A673 (cell line): Measurements from ENCODE around the gene IL1RAPL2. TPM values are rescaled to one million over a fixed set of nuclear protein-coding genes. Genes with fewer than 3 reads are reported as not detected.

Experiments used
- BruUV-seq: library from RNA; stranded (reverse); fragments of 400-500 nt; replicated peaks from 2 replicates; lab custom pipeline; 2021; lab: Mats Ljungman, UMichigan
- CTCF ChIA-PET: fragments of 300-600 bp; sonication (Branson Sonifier 250); formaldehyde crosslinking; loops from one replicate; lab custom pipeline; 2022; ENCODE audit warnings: antibody characterized with exemption; lab: Charles Lee
- POLR2A ChIA-PET: fragments of 300-600 bp; sonication (Branson Sonifier 250); formaldehyde crosslinking; loops from one replicate; lab custom pipeline; 2022; ENCODE audit warnings: antibody characterized with exemption; ENCODE audit not compliant: low non-redundant PET; lab: Charles Lee
- DNase-seq: peaks from one replicate; pipeline ENCODE4 v3.0.0-alpha.2; 2015; ENCODE audit warnings: low spot score
- H3K27ac ChIP-seq: fragments of 200-600 bp; sonication (generic); 2 replicates; pipeline ENCODE4 v1.5.1; 2016; ENCODE audit warnings: mixed run types, low read depth, mild to moderate bottlenecking, mixed read lengths, antibody characterized with exemption, low read length; ENCODE audit not compliant: poor library complexity, severe bottlenecking
- H3K27me3 ChIP-seq: fragments of 200-600 bp; sonication (generic); replicated peaks from 2 replicates; pipeline ENCODE4 v1.6.1; 2017; ENCODE audit warnings: mixed run types, low read depth, mild to moderate bottlenecking, mixed read lengths, antibody characterized with exemption, low read length; ENCODE audit not compliant: insufficient read depth, poor library complexity
- H3K36me3 ChIP-seq: fragments of 200-600 bp; sonication (generic); 2 replicates; pipeline ENCODE4 v1.6.1; 2016; ENCODE audit warnings: mixed run types, mild to moderate bottlenecking, mixed read lengths, antibody characterized with exemption, low read length; ENCODE audit not compliant: insufficient read depth, poor library complexity, severe bottlenecking
- H3K4me1 ChIP-seq: fragments of 200-600 bp; sonication (generic); 2 replicates; pipeline ENCODE4 v1.6.1; 2017; ENCODE audit warnings: mixed run types, mild to moderate bottlenecking, mixed read lengths, antibody characterized with exemption, low read length; ENCODE audit not compliant: insufficient read depth, poor library complexity, severe bottlenecking
- H3K4me3 ChIP-seq: fragments of 200-600 bp; sonication (generic); 2 replicates; pipeline ENCODE4 v1.5.1; 2016; ENCODE audit warnings: low read depth, mixed run types, mild to moderate bottlenecking, mixed read lengths, low read length; ENCODE audit not compliant: poor library complexity, severe bottlenecking
- H3K9me3 ChIP-seq: fragments of 200-600 bp; sonication (generic); 2 replicates; pipeline ENCODE4 v1.6.1; 2016; ENCODE audit warnings: mixed run types, low read depth, mild to moderate bottlenecking, mixed read lengths, antibody characterized with exemption, low read length; ENCODE audit not compliant: poor library complexity, severe bottlenecking
- CTCF ChIP-seq: fragments of 300-800, 200-600 bp; sonication (generic); conservative IDR thresholded peaks from 2 replicates; pipeline ENCODE4 v1.5.1; 2017; ENCODE audit warnings: low read depth, mild to moderate bottlenecking, antibody characterized with exemption, low read length, moderate library complexity, mixed read lengths
- EZH2 ChIP-seq: fragments of 200-600 bp; sonication (generic); IDR thresholded peaks from 2 replicates; pipeline ENCODE4 v1.6.1; 2017; ENCODE audit warnings: borderline replicate concordance, low read depth, mild to moderate bottlenecking, mixed read lengths, antibody characterized with exemption, low read length; ENCODE audit not compliant: poor library complexity, severe bottlenecking
- intact Hi-C: fragments of 100-400 bp; cut with micrococcal nuclease; formaldehyde crosslinking; loops from one replicate; pipeline ENCODE4 v1.10.0; 2022; ENCODE audit not compliant: unreplicated experiment
- total RNA-seq: library from RNA; stranded (reverse); gene quantifications from 2 replicates; pipeline ENCODE4 v1.2.3, GENCODE V29; 2021

IL1RAPL2 gene
- total RNA-seq, 1 experiment from 2014 or later, result not detected

- ChIA-PET CTCF (no interaction called here), POLR2A (no interaction called here)
These were observed 532.2 kb downstream of the IL1RAPL2 start for GRCh38 chrX:105098201-105098600.

GRCh38 chrX:105098812-105099211, 532.8 kb downstream of the IL1RAPL2 start:
- H3K9me3 ChIP-seq, result no peaks in the 10 kb centered on the region
- H3K4me1 ChIP-seq, result no peaks in the 10 kb centered on the region
- intact Hi-C loops, result no loop called here
- ChIA-PET CTCF (no interaction called here), POLR2A (no interaction called here)
- no peaks in the 10 kb centered on the region for H3K36me3 ChIP-seq
- no TSS peak for BruUV-seq
- H3K27me3 ChIP-seq, result no peaks in the 10 kb centered on the region
- no peak overlapping the region for H3K27ac ChIP-seq
- DNase-seq, result no peak
- no peak overlapping the region for H3K4me3 ChIP-seq
- TF ChIP-seq EZH2, result no peak
- no peak for TF ChIP-seq CTCF

More at GRCh38 chrX:105098201-105098600, 532.2 kb downstream of the IL1RAPL2 start:
- Histone ChIP-seq H3K36me3 (no peaks in the 10 kb centered on the region), H3K27ac (no peak overlapping the region), H3K9me3 (no peaks in the 10 kb centered on the region), H3K4me3 (no peak overlapping the region), H3K27me3 (no peaks in the 10 kb centered on the region), H3K4me1 (no peaks in the 10 kb centered on the region)
- BruUV-seq, result no TSS peak
- intact Hi-C loops, result no loop called here
- TF ChIP-seq EZH2 (no peak), CTCF (no peak)
- DNase-seq, result no peak

- no TSS peak for BruUV-seq
- intact Hi-C loops, result no loop called here
- H3K27me3 ChIP-seq, result no peaks in the 10 kb centered on the region
- ChIA-PET POLR2A (no interaction called here), CTCF (no interaction called here)
- no peaks in the 10 kb centered on the region for H3K4me1 ChIP-seq
- H3K27ac ChIP-seq, result no peak overlapping the region
- no peak for TF ChIP-seq EZH2
- TF ChIP-seq CTCF, result no peak
- no peak for DNase-seq
- H3K4me3 ChIP-seq, result no peak overlapping the region
- no peaks in the 10 kb centered on the region for H3K9me3 ChIP-seq
- no peaks in the 10 kb centered on the region for H3K36me3 ChIP-seq
These were observed 535.4 kb downstream of the IL1RAPL2 start for GRCh38 chrX:105101378-105101777.
